HG02884 (cell line): ENCODE data around the gene WWC1.

Experiments used
- ATAC-seq: cut with Tn5 transposase; IDR thresholded peaks from one replicate; pipeline ENCODE4 v1.9.1; 2021; ENCODE audit warnings: mild to moderate bottlenecking, moderate library complexity; ENCODE audit not compliant: unreplicated experiment

The WWC1 gene

DNA sequence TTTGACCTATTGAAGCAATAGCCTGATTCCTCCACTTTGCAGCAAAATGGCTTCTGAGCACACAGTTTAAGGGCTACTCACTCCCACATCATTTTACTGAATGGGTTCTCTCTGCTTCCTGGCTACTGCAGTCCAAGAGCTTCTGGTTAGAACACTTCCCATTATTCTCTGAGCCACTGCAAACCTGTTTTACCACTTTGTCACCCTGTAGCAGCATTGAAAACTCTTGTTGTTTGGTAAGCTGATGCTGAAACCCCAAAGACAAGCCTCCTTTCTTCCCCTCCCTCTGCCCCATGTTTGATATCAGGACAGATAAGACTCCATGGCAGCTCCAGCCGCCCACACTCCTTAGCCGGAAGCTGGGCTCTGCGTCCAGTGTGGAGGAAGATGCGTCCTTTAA is 110.4 kb downstream of the WWC1 start:
- no peak for ATAC-seq

DNA sequence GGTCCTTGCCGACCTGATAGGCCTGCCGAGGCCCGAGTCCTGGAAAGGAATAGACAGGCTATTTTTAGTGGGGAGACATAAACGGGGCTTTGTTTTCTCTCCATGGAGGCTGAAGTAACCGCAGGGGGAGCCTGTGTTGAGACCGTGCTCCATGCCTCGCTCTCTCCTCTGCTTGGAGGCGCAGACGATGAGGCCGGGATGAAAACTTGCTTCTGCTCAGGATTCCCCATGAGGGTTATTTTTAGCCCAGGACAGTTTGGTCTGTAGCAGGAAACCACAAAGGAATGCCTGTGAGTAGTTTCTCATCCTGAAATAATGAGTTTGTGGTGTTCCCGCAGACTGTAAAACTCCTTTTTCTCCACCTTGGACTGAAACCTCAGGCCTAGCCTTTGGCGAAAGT is 112.9 kb downstream of the WWC1 start:
- ATAC-seq: no peak

DNA sequence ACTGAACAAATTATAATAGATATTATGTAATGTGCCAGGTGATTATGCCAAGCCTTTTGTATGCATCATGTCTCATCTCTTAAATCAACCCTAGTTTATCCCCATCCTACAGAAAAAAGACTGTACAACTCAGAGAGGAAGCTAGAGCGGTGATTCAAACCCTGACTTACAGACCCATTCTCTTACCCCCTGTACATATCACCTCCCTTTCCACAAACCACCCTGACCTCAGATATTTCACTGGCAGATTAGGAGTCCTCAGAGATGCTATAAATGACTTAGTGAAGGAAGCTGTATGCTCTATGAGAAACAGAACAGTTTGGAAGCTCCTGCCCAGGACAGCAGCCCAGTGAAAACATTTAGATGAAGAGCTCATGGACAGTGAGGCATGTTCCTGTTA is 115.8 kb downstream of the WWC1 start:
- no peak for ATAC-seq

DNA sequence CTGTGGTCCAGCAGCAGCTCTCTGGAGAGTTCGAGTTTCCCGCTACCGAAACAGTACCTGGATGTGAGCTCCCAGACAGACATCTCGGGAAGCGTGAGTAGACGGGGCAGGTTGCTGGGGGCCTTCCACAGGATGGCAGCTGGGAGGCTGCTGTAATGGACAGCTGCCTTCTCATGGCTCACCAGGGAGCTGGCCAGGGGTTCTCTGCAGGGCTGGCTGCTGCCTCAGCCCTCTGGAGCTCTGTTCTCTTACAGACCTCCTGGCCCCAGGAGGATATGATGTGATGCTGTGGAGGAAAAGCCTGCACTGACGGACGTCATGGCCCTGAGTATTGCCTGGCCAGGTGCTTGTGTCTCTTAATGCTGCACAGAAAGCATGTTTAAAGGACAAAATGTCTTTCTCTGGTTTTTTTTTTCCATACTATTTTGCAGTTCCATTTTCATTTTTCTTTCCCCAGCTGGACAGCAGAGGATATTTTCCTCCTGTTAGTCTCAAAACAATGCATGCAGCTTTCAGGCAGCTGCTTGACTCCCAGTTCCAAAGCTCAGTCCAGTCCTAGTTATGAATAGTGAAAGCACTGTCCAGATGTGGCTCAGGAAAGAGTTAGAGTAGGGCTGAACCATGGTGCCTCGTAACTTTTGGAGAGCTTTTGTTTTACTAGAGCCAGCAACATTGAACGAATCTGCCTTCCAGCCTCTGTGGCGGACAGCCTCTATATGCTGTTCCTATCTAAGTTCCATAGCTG is 117.3 kb downstream of the WWC1 start:
- ATAC-seq: no peak

DNA sequence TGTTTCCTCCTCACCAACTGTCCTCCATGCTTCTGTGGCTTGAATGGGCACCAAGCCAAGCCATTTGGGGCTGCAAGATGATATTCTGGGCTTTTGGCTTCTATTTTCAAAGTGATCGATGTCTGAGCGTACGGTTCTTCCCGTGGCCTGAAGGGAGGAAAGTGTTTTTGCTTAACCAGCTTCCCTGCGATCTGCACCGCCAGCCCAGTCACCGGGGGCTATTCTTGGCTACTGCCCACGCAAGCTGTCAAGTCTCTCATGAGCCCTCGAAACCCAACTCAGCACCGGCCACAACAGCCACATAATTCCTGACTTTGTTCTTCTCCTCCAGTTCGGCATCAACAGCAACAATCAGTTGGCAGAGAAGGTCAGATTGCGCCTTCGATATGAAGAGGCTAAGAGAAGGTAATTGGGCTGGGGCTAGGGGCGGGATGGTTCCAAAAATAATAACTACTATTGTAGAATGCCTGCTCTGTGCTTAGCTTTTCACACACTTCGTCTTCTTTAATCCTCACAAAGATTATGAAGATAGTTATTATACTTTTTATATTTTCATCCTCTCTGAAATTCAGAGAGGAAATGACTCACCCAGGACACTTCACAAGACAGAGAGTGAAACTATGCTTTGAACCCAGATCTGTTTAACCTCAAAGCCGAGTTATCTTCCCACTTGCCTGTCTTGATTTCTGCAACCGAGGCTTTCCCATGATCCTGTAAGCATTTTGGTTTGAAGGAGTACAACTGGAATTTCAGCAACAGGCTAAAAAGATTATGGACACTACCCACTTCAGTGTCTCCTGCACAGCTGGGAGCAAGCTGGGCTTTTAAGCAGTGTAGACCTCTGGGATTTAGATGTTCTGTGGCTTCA is 118.4 kb downstream of the WWC1 start:
- no peak for ATAC-seq

DNA sequence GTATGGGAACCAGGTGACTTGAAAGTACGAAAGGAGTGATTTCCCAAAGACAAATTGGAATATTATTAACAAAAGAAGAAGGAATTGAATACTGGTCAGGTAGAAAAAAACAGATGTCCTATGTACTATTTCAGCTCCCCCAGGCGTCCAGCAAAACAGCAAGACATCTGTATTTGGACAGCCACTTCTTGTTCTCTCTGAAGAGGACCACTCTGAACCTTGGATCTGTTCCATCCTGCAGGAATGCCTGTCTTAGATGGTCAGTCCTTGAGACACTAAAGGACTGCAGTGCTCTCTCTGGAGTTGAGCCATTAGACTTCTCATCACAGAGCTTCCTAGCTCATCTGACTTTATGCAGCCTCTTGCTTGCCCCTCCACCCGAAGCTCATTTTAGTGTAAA is 120.4 kb downstream of the WWC1 start:
- ATAC-seq: no peak

DNA sequence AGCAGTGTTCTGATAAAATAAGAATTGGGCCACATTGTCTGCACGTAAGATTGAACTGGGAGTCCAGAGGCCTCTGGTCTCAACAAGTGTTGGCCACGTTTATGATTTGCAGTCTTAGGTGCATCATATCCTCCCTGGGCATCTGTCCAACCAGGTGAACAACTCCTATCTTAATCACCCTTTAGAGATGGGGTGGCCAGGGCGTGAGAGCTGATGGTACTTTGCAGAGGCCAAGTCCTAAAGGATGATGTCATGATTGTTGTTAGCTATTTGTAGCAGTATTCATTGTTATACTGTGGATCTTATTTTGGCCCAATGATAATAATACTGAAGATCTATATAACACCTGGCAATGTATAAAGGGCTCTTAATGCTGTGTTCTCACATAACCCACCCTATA is 121.6 kb downstream of the WWC1 start:
- no peak for ATAC-seq

DNA sequence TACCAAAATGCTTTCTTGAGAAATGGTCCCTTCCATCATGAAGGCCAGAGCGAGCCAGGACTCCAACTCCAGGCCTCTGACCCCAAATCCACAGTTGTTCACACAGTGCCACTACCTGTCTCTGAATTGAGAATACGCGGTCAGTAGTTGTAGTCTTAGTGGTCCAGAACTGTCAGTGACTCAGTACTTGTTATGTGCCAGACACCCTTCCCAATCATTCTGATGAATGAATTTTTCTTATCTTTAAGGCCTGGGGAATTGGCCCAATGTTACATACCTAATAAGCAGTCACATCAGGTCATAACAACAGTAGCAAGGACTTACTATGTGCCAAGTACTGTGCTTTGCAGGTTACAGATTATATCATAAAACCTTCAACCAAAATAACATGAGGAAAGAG is 122.2 kb downstream of the WWC1 start:
- ATAC-seq: no peak

DNA sequence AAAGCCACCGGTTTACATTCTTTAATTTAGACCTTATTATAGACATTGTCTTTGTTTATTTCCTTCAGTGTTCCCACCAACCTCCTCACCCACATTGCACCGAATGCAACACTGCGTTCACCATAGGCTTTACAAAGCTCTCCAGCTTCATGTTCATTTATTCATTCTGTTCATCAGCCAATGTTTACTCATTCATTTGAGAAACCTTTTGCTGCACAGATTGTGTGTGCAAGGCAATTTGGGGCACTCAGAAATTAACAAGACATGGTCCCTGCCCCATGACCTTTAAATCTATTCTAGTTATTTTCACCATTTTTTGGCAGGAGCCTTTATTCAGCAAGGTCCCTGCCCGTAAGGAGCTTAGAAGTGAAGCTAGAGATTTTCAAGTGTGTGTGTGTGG is 124.0 kb downstream of the WWC1 start:
- no peak for ATAC-seq

DNA sequence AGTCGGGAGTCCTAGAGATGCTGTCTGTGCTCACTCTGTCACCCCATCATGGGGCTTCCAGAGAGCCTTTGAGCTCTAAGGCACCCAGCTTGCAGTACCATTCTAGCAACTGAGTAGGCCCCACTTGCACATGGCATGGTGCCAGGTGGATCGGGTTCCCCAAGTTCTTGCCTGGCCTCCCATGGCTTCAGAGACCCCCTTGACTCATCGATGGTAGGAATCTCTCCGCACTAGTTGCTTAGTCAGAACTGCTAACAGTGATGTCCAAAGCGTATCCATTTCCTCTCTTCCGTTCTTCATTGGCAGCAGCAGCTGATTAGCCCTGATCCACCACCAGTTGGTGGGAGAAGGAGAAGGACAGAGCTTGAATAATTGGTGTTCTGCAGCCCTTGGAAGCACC is 124.5 kb downstream of the WWC1 start:
- no peak for ATAC-seq

DNA sequence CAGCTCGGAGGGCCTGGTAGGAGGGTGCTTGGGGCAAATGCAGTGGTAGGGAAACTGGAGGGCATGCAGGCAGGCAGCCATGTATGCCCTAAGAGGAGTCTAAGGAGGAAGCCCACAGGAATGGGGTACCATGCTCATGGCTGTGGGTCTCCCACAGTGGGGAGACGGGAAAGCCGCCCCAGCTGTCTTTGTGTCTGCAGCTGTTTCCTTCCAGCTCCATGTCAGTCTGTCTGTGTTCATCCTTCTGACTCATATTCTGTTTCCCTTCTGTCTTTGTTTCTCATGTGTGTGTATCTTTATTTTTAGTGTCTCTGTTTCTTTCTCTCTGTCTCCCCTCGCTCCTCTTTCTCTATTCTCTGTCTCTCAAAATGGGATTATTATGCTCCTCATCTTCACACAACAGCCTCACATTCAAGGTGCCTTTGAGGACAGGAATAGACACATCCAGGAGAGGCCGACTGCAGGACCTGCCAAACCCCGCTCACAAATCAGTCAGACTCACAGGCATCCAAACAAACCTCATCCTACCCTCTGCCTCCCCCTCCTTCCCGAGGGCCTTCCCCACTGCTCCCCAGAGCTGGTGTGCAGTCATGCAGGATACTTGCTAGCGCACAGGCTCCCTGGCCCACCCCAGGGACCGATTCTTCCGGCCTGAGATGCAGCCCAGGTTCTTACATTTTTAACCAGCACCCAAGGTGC is 126.4 kb downstream of the WWC1 start:
- no peak for ATAC-seq

DNA sequence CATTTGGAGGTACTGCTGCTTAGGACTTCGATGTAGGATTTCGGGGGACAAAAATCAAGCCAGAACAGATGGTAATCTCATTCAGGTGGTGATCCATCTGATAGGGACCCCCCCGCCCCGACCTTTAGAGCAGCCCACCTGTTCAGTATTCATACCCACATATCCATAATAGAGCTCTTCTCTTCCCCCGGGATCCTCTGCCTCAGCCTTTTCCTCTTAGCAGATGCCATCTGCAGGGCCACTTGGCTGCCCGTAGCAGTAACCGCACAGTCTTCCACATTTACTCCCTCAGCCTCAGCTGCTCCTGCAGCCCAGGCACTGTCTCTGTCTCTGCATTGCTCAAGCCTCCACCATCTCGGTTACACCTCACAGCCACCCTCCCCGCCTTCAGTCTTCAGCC is 129.0 kb downstream of the WWC1 start:
- no peak for ATAC-seq

DNA sequence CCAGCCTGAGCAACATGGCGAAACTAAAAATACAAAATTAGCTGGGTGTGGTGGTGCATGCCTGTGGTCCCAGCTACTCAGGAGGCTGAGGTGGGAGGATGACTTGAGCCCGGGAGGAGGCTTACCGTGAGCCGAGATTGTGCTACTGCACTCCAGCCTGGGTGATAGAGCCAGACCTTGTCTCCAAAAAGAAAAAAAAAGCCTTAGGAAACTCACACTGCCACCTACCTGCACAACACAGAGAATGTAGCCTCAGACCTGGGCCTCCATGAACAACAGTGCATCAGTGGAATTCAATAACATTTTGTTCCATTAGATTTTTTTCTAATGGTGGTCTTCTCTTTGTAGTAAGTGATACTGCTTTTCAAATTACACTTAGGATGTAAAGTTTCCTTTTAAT is 131.0 kb downstream of the WWC1 start:
- ATAC-seq: no peak

DNA sequence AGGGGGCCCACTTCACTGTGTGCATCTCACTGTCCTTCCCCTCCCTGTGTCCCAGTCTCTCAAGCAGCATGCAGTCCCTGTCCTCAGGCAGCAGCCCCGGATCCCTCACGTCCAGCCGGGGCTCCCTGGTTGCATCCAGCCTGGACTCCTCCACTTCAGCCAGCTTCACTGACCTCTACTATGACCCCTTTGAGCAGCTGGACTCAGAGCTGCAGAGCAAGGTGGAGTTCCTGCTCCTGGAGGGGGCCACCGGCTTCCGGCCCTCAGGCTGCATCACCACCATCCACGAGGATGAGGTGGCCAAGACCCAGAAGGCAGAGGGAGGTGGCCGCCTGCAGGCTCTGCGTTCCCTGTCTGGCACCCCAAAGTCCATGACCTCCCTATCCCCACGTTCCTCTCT is 132.0 kb downstream of the WWC1 start:
- ATAC-seq: no peak

DNA sequence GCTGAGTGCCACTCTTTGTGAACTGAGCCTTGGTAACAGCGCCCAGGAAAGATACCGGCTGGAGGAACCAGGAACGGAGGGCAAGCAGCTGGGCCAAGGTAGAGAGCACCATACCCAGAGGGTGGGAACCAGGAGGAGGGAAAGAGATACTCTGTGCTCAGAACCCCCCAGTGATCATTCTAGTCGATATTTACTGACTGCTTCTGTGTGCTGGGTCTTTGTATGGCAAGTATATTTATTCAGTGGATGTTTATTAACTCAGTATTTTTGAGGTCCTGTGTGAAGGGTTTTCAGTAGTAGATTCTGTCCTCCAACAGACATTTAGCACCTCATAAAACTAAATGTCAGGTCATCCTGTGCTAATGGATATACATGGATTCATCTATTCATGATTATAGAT is 132.5 kb downstream of the WWC1 start:
- ATAC-seq: no peak

DNA sequence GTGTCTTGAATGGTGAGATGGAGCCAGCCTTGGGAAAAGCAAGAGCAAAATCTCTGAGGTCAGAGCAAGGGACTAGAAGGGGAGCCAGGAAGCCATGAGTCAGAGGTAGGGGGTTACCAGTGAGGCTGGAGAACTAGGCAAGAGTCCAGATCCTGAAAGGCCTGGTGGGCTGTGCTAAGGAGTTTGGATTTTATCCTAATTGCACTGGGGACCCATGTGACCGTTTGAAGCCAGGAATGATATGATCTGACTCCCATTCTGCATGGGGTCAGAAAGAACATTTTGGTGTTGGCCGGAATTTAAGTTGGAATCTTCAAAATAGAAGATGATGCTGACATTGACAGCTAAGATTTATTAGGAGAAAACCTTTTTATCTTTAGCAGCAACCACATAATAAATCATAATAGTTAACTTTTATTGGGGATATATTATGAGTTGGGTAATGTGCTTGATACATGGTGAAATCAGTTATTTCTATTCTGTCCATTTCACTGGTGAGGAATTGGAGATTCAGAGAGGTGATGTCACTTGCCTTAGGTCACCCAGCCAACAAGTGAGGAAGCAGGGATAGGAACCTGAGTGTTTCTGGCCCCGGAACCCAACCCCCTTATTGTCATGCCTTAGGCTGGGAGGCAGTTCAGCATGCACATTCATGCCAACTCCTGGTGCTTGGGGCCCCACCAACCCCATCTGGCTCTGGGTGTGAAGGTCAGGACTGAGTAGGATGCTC is 133.3 kb downstream of the WWC1 start:
- ATAC-seq: no peak

DNA sequence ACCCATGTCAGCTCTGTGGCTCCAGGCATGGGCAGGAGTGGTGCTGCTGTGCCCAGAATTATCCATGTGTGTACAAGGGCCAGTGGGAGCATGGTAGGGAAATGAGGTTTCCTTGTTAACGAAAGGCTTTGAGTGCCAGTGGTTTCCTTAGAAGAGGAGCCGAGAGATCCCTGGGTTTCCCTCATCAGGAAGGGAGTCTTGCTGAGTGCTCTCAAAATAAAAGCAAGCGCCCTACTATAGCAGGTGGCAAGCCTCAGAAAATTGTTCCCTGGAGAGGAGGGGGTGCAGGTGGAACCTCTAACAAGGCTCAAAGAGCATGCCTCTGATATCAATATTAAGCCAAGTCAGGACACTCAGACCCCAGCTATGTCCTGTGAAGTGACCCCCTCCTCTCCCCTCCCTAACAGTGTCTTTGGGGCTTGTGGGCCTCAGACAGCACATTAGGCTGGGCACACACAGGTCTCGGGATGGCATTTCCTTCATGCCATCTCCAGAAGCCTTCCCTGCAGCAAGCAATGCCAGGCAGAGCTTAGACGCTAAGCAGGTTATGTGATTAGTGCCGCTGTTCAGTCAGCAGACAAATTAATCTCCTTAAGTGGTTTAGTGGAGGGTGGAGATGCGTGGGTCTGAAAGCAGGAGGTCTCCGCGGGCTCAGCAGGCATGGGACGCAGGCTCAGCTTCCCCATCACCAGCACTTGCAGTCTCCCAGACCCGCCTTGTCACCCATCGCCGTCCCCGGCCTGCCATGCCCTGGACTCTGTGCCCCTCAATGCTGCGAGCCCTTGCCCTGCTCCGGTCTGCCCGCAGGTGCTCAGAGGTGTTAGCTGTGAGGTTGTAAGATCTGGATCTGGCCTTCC is 134.8 kb downstream of the WWC1 start:
- no peak for ATAC-seq

DNA sequence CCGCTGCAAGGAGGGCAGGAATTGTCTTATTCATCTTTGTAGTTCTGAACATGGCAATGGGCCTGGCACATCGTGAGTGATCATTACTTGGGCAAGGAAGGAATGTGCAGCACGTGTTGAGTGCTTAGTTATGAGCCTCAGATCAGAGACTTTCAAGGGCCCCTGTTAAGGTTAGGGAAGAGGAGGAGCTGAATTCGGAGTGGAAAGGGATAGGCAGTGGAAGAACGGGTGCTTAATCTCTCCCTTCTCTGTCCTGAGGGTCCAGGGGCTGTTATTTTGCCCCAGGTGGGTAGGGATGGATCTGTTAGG is 135.4 kb downstream of the WWC1 start:
- no peak for ATAC-seq

DNA sequence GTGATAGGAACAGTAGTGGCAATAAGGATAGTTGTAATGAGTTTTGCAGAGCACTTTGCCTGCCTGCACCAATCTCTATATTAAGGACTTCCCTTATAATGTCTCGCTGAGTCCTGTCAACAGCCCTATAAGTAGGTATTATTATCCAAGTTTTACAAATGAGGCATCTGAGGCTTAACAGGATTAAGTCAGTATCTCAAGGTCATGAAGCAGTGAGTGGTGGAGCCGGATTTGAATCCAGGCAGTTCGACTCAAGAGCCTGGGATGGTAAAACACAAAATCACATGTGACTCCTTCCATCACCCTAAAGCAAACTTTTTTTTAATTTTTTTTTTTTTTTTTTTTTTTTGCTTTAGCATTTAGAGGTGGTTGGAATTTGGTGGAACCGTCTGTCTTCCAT is 135.8 kb downstream of the WWC1 start:
- ATAC-seq: no peak

DNA sequence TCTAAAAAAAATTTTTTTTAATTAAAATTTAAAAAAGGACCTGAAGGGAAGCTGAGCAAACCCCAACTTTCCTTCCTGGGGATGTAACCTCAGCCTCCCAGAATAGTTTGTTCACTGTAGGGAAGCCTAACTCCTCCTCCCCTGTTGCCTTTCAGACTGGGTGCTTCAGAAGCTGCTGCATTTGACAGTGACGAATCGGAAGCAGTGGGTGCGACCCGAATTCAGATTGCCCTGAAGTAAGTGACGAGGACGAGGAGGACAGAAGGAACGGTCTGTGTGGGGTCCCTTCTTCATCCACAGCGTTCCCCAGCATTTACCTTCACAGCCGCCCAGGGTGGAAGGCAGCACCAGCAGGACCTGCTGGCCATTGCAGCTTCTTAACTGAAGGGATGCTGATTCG is 137.1 kb downstream of the WWC1 start:
- ATAC-seq: no peak
